HL-60/S4 treated with retinoic acid at 250 ng/mL for 4 days and 3 days (cell line): ENCODE data around the gene SPRED2.

Experiments
- in situ Hi-C: fragments of 300-500 bp; cut with MboI; formaldehyde crosslinking; loops from 2 replicates; pipeline ENCODE4 v1.7.0; 2022; ENCODE audit warnings: low sequenced_read_pairs

SPRED2 gene

DNA sequence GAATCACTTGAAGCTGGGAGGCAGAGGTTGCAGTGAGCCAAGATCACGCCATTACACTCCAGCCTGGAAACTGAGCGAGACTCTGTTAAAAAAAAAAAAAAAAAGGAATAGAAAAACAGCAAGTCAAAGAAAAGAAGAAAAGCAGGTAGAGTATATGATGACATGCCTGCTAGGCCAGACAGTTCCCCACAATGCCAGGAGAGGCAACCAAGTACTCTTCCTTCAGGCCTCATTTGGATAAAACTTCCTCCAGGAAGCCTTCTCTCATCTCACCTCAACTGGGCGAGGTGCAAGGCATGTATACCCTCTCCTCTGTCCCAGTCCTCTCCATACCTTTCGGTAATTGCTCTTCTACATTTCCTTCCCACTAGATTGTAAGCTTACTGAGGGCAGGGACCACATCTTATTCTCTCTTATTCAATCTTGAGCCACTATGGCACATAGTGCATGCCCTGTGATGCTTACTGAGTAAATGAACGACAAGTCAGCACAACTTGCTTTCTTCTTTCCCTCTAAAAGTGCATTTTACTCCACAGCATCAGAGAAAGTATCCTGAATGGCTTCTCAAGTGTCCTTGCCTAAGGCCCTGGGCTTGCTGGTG is 10.1 kb upstream of the SPRED2 start:
- in situ Hi-C loops = no loop called here

GRCh38 chr2:65438137-65438899 is 5.9 kb upstream of the SPRED2 start:
- in situ Hi-C loops = no loop called here

- in situ Hi-C loops = no loop called here
Measured at GRCh38 chr2:65437392-65438135, 5.2 kb upstream of the SPRED2 start.

GRCh38 chr2:65436824-65437221 is 4.4 kb upstream of the SPRED2 start:
- in situ Hi-C loops = no loop called here

DNA sequence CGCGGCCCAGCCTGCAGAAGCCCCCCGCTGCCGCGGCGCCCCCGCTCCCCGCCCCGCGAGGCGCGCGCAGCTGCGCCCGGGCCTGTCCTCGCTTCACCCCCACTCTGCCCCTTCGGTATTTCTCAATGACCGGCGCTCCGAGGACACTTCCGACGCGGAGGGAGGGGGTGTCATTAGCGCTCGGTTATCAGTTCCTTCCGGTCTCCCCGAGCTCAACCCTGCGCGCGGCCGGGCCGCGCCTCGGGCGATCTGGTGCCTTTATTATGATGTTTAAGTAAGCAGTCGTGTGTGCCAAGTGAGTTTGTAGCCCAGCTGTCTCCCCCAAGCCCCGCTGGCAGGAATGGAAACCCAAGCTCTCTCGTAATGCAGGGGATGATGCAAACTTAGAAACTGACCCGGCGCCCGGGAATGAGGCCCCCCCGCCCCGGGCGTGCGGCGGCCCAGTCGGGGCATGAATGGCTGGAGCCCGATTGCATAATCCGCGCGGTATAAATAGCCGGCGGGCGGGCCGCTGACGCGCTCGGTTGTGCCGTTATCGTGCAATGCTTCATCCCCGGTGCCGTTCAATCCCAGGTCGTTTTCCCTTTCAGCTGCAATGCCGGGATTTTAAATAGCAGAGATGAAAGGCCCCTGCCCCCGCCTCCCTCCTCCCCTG is 3.9 kb upstream of the SPRED2 start:
- in situ Hi-C loops = no loop called here

DNA sequence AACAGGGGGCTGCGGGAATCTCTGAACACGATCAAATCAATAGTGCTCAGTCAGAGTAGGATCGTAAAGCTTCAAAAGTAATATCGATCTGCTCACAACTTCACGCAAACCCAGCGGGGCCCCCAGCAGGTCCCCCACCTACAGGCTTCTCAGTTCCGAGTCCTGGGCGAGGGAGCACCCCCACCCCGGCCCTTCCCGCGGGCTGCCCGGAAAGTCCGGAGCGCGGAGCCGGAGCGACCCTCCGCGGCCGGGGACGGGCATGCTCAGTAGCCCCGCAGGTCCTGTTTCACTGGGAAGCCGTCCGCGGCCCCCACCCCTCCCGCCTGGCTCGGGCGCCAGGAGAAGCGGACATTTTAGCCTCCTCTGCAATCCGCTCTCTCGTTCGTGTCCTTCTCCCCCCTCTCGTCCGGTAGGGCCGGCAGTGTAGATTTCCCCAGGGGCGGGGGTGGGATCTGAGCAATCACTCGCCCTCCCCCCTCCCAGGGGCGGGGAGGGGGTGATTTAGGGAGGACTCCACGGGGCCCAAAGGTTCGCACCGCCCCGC is 3.3 kb upstream of the SPRED2 start:
- in situ Hi-C loops = no loop called here

DNA sequence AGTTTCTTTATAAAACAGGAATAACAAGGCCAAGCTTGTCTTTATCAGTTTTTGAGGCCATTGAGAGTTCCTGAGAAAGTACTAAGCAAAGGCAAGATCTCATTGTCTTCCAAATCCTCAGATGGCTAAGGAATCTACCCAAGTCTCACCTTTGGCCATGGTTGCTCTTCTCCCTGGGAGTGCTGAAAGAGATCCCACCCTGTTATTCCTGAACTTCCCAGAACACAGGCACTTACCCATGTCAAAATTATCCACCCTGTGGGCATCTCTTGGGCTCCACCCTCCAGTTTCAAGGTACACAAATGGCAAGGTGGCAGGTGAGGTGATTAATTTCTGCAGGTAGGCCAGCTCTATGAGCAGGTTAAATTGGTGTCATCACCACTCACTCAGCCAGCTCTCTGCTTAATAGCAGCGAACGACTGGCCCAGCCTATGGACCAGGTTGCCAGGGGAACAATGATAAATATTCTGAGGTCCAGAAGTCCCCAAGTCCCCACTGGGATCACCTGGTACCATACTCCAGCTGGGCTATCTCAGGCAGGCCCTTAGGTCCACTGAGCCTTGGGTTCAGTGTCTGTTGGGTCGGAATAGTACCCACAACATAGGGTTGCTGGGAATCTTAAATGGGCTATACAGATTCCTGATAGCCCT is 2.3 kb upstream of the SPRED2 start:
- in situ Hi-C loops = no loop called here

- in situ Hi-C loops = no loop called here
Measured at GRCh38 chr2:65431421-65432226, 775 bp downstream of the SPRED2 start.

GRCh38 chr2:65430603-65431420 is 1.6 kb downstream of the SPRED2 start:
- in situ Hi-C loops = no loop called here

DNA sequence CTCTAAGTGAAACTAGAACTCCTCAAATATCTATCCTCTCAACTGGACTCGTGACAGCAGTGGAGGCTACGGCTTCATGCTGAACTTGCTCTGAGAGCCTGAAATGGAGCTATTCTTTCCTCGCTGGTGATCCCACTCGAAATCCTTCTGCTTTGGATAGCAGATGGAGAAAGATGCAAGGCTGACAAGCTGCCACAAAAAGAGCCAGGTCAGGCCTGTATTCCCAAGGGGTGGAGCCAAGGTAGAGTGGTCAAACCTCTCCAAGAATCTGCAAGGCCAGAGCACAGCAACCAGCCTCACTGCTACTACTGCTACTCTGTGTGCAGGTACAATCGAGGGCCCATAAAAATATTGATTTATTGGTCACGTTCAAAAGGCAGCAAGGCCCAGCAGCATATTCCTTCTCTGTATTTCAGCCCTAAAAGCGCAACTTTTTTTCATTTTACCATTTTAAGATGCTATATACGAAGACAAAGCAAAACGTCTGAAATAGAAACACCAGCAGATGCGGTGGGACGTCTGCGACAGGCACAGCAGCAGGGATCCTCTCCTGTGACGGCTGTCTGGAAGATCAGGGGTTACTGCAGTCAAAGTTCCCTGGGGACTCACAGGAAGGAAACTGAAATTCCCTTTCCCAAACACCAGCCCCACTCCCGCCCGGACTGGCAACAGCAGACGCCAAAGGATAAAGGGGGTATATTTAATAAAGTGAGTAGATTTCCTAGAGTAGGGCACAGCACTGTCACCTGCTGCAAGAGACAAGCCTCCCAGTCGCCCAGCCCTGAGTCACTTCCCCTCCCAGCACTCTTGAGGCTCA is 2.4 kb downstream of the SPRED2 start:
- in situ Hi-C loops = no loop called here

- in situ Hi-C loops = no loop called here
Measured at GRCh38 chr2:65427532-65427931, 4.9 kb downstream of the SPRED2 start.

GRCh38 chr2:65425276-65425675 is 7.1 kb downstream of the SPRED2 start:
- in situ Hi-C loops = no loop called here

- in situ Hi-C loops = no loop called here
Measured at GRCh38 chr2:65424391-65424790, 8.0 kb downstream of the SPRED2 start.

DNA sequence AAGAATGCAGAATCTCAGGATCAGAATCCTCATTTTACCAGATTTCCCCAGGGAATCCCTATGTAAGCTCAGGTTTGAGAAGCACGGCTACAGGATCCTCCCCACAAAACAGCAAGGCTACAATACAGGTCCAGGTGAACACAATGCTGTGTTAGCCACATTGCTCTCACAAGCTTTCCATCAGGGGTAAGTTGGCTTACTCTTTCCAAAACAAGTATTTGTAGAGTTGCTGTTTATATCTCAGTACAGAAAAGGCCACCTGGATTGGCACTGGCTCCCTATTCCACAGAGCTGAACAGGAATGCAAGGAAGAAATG is 11.0 kb downstream of the SPRED2 start:
- in situ Hi-C loops = no loop called here

GRCh38 chr2:65420712-65421431 is 11.5 kb downstream of the SPRED2 start:
- in situ Hi-C loops = no loop called here

DNA sequence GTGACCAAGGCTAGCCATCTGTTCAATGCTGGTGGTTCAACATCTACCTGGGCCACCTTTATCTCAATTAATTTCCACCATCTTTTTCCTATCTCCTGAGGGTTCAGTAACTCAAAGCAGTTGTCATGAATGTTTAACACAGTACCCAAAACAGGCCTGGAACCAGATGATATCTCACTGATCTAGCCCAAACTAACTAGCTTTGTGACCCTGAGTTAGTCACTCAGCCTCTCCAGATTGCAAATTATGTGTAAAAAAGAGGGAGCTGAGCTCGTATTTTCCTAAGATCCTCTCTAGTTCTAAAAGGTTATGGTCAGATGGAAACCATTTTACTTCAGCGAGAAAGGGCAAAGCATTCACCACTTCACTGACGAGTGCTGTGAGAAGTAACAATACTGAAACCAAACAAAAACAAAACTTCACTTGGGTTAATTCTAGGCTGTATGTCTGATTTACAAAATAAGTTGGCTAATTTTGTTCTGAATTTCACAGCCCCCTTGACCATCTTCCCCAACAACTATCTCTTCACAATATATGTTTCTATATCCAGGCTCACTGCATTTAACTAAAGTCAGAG is 14.8 kb downstream of the SPRED2 start:
- in situ Hi-C loops = no loop called here

- in situ Hi-C loops = no loop called here
Measured at GRCh38 chr2:65416945-65417344, 15.5 kb downstream of the SPRED2 start.
